Femur (tissue), 1 donor: ENCODE data around the gene TLR5.
"Not testable (repeated sequence)": the region's sequence is repeated elsewhere in the genome, so short reads cannot be mapped to it uniquely, and the experiment has no call there.

Source experiments
- DNase-seq: peaks from one replicate; pipeline ENCODE4 v3.0.0-alpha.2; 2017

The TLR5 gene

GRCh38 chr1:223142795-223143536 is at the start of gene TLR5:
Gene TLR5, minus strand, starts transcription at chr1:223143248. Its CDS starts 30,217 bp downstream, at chr1:223113031.
- DNase-seq, result peak; percentile 89

- DNase-seq, result no peak
Observed at GRCh38 chr1:223189903-223190724, 47.1 kb upstream of the TLR5 start.

GRCh38 chr1:223189525-223189902 is 46.5 kb upstream of the TLR5 start:
- DNase-seq, result no peak

- DNase-seq, result no peak
Observed at GRCh38 chr1:223188618-223189356, 45.7 kb upstream of the TLR5 start.

- no peak for DNase-seq
Observed at GRCh38 chr1:223186800-223187199, 43.8 kb upstream of the TLR5 start.

- no peak for DNase-seq
Observed at GRCh38 chr1:223183268-223183862, 40.3 kb upstream of the TLR5 start.

GRCh38 chr1:223180731-223181321 is 37.8 kb upstream of the TLR5 start:
- no peak for DNase-seq

GRCh38 chr1:223179786-223180185 is 36.7 kb upstream of the TLR5 start:
- no peak for DNase-seq

- no peak for DNase-seq
Observed at GRCh38 chr1:223179280-223179679, 36.2 kb upstream of the TLR5 start.

- DNase-seq, result peak; percentile 33
Observed at GRCh38 chr1:223177681-223178080, 34.6 kb upstream of the TLR5 start.

GRCh38 chr1:223176437-223176836 is 33.4 kb upstream of the TLR5 start:
- no peak for DNase-seq

- DNase-seq, result peak; percentile 22
Observed at GRCh38 chr1:223175633-223176032, 32.6 kb upstream of the TLR5 start.

GRCh38 chr1:223175032-223175431 is 32.0 kb upstream of the TLR5 start:
- no peak for DNase-seq

GRCh38 chr1:223169458-223169857 is 26.4 kb upstream of the TLR5 start:
- not testable (repeated sequence) for DNase-seq

- no peak for DNase-seq
Observed at GRCh38 chr1:223161321-223161720, 18.3 kb upstream of the TLR5 start.

- no peak for DNase-seq
Observed at GRCh38 chr1:223156343-223156742, 13.3 kb upstream of the TLR5 start.

- no peak for DNase-seq
Observed at GRCh38 chr1:223155153-223155552, 12.1 kb upstream of the TLR5 start.

GRCh38 chr1:223153177-223154119 is 10.4 kb upstream of the TLR5 start:
- DNase-seq, result no peak

GRCh38 chr1:223152399-223152798 is 9.4 kb upstream of the TLR5 start:
- no peak for DNase-seq

GRCh38 chr1:223150443-223150842 is 7.4 kb upstream of the TLR5 start:
- no peak for DNase-seq

GRCh38 chr1:223147873-223148272 is 4.8 kb upstream of the TLR5 start:
- DNase-seq, result no peak
